Liver (tissue), 9 donors: ENCODE results near the gene ROR1. TPM values are rescaled to one million over a fixed set of nuclear protein-coding genes. Genes with fewer than 3 reads are reported as not detected.

Experiments
- DNase-seq: peaks from one replicate; pipeline ENCODE4 v3.0.0-alpha.2; 2017; ENCODE audit warnings: low spot score
- H3K27ac ChIP-seq, 2 donors: one replicate each; pipeline ENCODE4 v1.7.0; 2013; ENCODE audit warnings: inconsistent platforms in 2 of 2, low read length in 2 of 2, control low read depth in 1 of 2, low read depth in 1 of 2, mild to moderate bottlenecking in 1 of 2
- H3K27me3 ChIP-seq, 4 donors: one replicate each; pipeline versions ENCODE4 v1.6.1 to v1.7.0; 2013; ENCODE audit warnings: low read length in 3 of 4, inconsistent platforms in 1 of 4, mild to moderate bottlenecking in 1 of 4, moderate library complexity in 1 of 4; ENCODE audit not compliant: control insufficient read depth in 4 of 4, insufficient read depth in 4 of 4
- H3K36me3 ChIP-seq, 4 donors: one replicate each; pipeline versions ENCODE4 v1.6.1 to v1.7.0; 2013; ENCODE audit warnings: low read length in 3 of 4, mild to moderate bottlenecking in 3 of 4, low read depth in 1 of 4, moderate library complexity in 1 of 4; ENCODE audit not compliant: control insufficient read depth in 4 of 4, insufficient read depth in 3 of 4
- H3K4me1 ChIP-seq, 4 donors: one replicate each; pipeline versions ENCODE4 v1.6.1 to v1.7.0; 2013; ENCODE audit warnings: low read length in 3 of 4, mild to moderate bottlenecking in 3 of 4, moderate library complexity in 1 of 4; ENCODE audit not compliant: control insufficient read depth in 4 of 4, insufficient read depth in 4 of 4
- H3K4me3 ChIP-seq, 3 donors: one replicate each; pipeline versions ENCODE4 v1.6.1 to v1.7.0; 2013; ENCODE audit warnings: low read length in 3 of 3, control low read depth in 1 of 3, low read depth in 1 of 3, mild to moderate bottlenecking in 1 of 3
- H3K9ac ChIP-seq, 2 donors: one replicate each; pipeline ENCODE4 v1.7.0; 2013; ENCODE audit warnings: low read length in 2 of 2, mild to moderate bottlenecking in 2 of 2, moderate library complexity in 2 of 2, control low read depth in 1 of 2, low read depth in 1 of 2
- H3K9me3 ChIP-seq, 4 donors: one replicate each; pipeline versions ENCODE4 v1.6.1 to v1.7.0; 2013; ENCODE audit warnings: low read length in 3 of 4; ENCODE audit not compliant: control insufficient read depth in 4 of 4
- EGR1 ChIP-seq, 2 donors: IDR thresholded peaks; 2 replicates each; pipeline ENCODE4 v1.6.1; 2016 to 2018; ENCODE audit warnings: antibody characterized with exemption in 2 of 2, low read depth in 2 of 2
- FOXA1 ChIP-seq: IDR thresholded peaks from 2 replicates; pipeline ENCODE4 v1.6.1; 2016; ENCODE audit warnings: antibody characterized with exemption
- FOXA2 ChIP-seq: IDR thresholded peaks from 2 replicates; pipeline ENCODE4 v1.6.1; 2016; ENCODE audit warnings: antibody characterized with exemption
- HNF4A ChIP-seq, 2 donors: conservative IDR thresholded peaks; 2 replicates each; pipeline ENCODE4 v1.6.1; 2016; ENCODE audit warnings: antibody characterized with exemption in 2 of 2, mild to moderate bottlenecking in 2 of 2
- HNF4G ChIP-seq: IDR thresholded peaks from 2 replicates; pipeline ENCODE4 v1.6.1; 2016; ENCODE audit warnings: antibody characterized with exemption
- JUND ChIP-seq, 2 donors: IDR thresholded peaks; 2 replicates each; pipeline ENCODE4 v1.6.1; 2016; ENCODE audit warnings: antibody characterized with exemption in 2 of 2
- MAX ChIP-seq: IDR thresholded peaks from 2 replicates; pipeline ENCODE4 v1.6.1; 2016; ENCODE audit warnings: antibody characterized with exemption
- NR2F2 ChIP-seq: IDR thresholded peaks from 2 replicates; pipeline ENCODE4 v1.6.1; 2016; ENCODE audit warnings: antibody characterized with exemption
- RAD21 ChIP-seq, 2 donors: IDR thresholded peaks; 2 replicates each; pipeline ENCODE4 v1.6.1; 2016; ENCODE audit warnings: antibody characterized with exemption in 2 of 2, mild to moderate bottlenecking in 2 of 2
- RXRA ChIP-seq, 2 donors: IDR thresholded peaks; 2 replicates each; pipeline ENCODE4 v1.6.1; 2017 to 2018; ENCODE audit warnings: antibody characterized with exemption in 2 of 2, mild to moderate bottlenecking in 1 of 2
- SP1 ChIP-seq: IDR thresholded peaks from 2 replicates; pipeline ENCODE4 v1.6.1; 2018; ENCODE audit warnings: antibody characterized with exemption, mild to moderate bottlenecking
- TAF1 ChIP-seq: conservative IDR thresholded peaks from 2 replicates; pipeline ENCODE4 v1.6.1; 2016; ENCODE audit warnings: antibody characterized with exemption, mild to moderate bottlenecking
- YY1 ChIP-seq: IDR thresholded peaks from 2 replicates; pipeline ENCODE4 v1.6.1; 2016; ENCODE audit warnings: antibody characterized with exemption, mild to moderate bottlenecking
- WGBS: extraction: QIAGEN DNeasy Blood & Tissue Kit; methylation state at CpG from one replicate; pipeline ENCODE4 v1.1.7; 2013; 5-methylcytosine and 5-hydroxymethylcytosine counted together
- polyA plus RNA-seq, 2 donors: library from polyadenylated mRNA; stranded (reverse) in 1 of 2; unstranded in 1 of 2; fragments of 200-250 nt in 1 of 2; fragments of >200 nt in 1 of 2; fragmentation: Nextera tagmentation in 1 of 2; extraction: Ambion mirVana in 1 of 2; gene quantifications; one replicate each; pipeline versions ENCODE4 v1.2.1 to v1.2.3, GENCODE V29; 2013 to 2015
- total RNA-seq, 2 donors: library from RNA; depleted of rRNA; stranded (reverse); fragments of >200 nt; gene quantifications; one replicate each; pipeline ENCODE4 v1.2.3, GENCODE V29; 2014
- TF ChIP-seq, protein P1 (sequence below): fragments of 150-350 bp; IDR thresholded peaks from 2 replicates; pipeline ENCODE4 v1.5.1; 2017; ENCODE audit warnings: improper control_type of control experiment, low read depth, low read length; ENCODE audit not compliant: missing input control
- TF ChIP-seq, protein P2 (sequence below): IDR thresholded peaks from 2 replicates; pipeline ENCODE4 v1.6.1; 2016; ENCODE audit warnings: antibody characterized with exemption
- TF ChIP-seq, protein P3 (sequence below): IDR thresholded peaks from 2 replicates; pipeline ENCODE4 v1.6.1; 2016; ENCODE audit warnings: antibody characterized with exemption
- donor health status: healthy.
- donor health status: healthy.
- donor health status: healthy.
- donor health status: healthy.
- donor health status: healthy.

The ROR1 gene
- total and polyA plus RNA-seq, 4 donors, result 0.15 to 0.98 (median 0.37) TPM

GRCh38 chr1:63875636-63876035, 101.8 kb downstream of the ROR1 start (continued):
- TF ChIP-seq, protein P1, sequence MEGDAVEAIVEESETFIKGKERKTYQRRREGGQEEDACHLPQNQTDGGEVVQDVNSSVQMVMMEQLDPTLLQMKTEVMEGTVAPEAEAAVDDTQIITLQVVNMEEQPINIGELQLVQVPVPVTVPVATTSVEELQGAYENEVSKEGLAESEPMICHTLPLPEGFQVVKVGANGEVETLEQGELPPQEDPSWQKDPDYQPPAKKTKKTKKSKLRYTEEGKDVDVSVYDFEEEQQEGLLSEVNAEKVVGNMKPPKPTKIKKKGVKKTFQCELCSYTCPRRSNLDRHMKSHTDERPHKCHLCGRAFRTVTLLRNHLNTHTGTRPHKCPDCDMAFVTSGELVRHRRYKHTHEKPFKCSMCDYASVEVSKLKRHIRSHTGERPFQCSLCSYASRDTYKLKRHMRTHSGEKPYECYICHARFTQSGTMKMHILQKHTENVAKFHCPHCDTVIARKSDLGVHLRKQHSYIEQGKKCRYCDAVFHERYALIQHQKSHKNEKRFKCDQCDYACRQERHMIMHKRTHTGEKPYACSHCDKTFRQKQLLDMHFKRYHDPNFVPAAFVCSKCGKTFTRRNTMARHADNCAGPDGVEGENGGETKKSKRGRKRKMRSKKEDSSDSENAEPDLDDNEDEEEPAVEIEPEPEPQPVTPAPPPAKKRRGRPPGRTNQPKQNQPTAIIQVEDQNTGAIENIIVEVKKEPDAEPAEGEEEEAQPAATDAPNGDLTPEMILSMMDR, result no peak

- H3K36me3 ChIP-seq, result no peaks in the 10 kb centered on the region
- H3K27me3 ChIP-seq, result no peaks in the 10 kb centered on the region
- H3K4me3 ChIP-seq, result no peak overlapping the region
- no peak for DNase-seq
- no peak overlapping the region for H3K9ac ChIP-seq
- H3K4me1 ChIP-seq, result no peaks in the 10 kb centered on the region
- 93% methylated on average over 8 of the region's 8 CpGs for WGBS
- H3K9me3 ChIP-seq, result no peaks in the 10 kb centered on the region
- H3K27ac ChIP-seq, result no peak overlapping the region
- TF ChIP-seq RAD21 (IDR thresholded peaks at IDR 0.05) (no peak), HNF4G (no peak), EGR1 (IDR thresholded peaks at IDR 0.05; ENCODE audit: low read depth in 2 of 2) (no peak), NR2F2 (no peak), HNF4A (conservative IDR thresholded peaks at IDR 0.05) (no peak), FOXA1 (no peak), MAX (no peak), YY1 (no peak), JUND (IDR thresholded peaks at IDR 0.05) (no peak), SP1 (no peak), RXRA (IDR thresholded peaks at IDR 0.05) (no peak), FOXA2 (no peak), TAF1 (no peak)
- TF ChIP-seq, protein P2, sequence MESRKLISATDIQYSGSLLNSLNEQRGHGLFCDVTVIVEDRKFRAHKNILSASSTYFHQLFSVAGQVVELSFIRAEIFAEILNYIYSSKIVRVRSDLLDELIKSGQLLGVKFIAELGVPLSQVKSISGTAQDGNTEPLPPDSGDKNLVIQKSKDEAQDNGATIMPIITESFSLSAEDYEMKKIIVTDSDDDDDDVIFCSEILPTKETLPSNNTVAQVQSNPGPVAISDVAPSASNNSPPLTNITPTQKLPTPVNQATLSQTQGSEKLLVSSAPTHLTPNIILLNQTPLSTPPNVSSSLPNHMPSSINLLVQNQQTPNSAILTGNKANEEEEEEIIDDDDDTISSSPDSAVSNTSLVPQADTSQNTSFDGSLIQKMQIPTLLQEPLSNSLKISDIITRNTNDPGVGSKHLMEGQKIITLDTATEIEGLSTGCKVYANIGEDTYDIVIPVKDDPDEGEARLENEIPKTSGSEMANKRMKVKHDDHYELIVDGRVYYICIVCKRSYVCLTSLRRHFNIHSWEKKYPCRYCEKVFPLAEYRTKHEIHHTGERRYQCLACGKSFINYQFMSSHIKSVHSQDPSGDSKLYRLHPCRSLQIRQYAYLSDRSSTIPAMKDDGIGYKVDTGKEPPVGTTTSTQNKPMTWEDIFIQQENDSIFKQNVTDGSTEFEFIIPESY, result no peak
- TF ChIP-seq, protein P3, sequence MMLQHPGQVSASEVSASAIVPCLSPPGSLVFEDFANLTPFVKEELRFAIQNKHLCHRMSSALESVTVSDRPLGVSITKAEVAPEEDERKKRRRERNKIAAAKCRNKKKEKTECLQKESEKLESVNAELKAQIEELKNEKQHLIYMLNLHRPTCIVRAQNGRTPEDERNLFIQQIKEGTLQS, result no peak
- TF ChIP-seq, protein P1, result no peak
Measured at GRCh38 chr1:63877021-63877767, 103.4 kb downstream of the ROR1 start.
